Mesenchymal stem cell (in vitro differentiated cells and primary cell): ENCODE results near the gene SORT1.

Experiments
- DNase-seq: peaks from one replicate; pipeline ENCODE4 v3.0.0-alpha.2; 2013
- H2AFZ ChIP-seq: one replicate; pipeline ENCODE4 v1.6.1; 2013; ENCODE audit warnings: low read depth, mild to moderate bottlenecking, control low read depth, inconsistent platforms, low read length, moderate library complexity
- H2AK5ac ChIP-seq: 2 replicates; pipeline ENCODE4 v1.6.1; 2013; ENCODE audit warnings: low read length, moderate library complexity, mild to moderate bottlenecking, inconsistent platforms; ENCODE audit not compliant: severe bottlenecking
- H2BK120ac ChIP-seq: one replicate; pipeline ENCODE4 v1.6.1; 2013; ENCODE audit warnings: low read depth, mild to moderate bottlenecking, inconsistent platforms, low read length, moderate library complexity
- H2BK12ac ChIP-seq, 2 experiments: one replicate each; pipeline ENCODE4 v1.6.1; 2013; ENCODE audit warnings: inconsistent platforms in 2 of 2, low read length in 2 of 2, mild to moderate bottlenecking in 2 of 2, moderate library complexity in 2 of 2, control low read depth in 1 of 2
- H2BK15ac ChIP-seq: one replicate; pipeline ENCODE4 v1.6.1; 2013; ENCODE audit warnings: mild to moderate bottlenecking, low read depth, inconsistent platforms; ENCODE audit not compliant: poor library complexity, severe bottlenecking
- H2BK5ac ChIP-seq: 2 replicates; pipeline ENCODE4 v1.6.1; 2013; ENCODE audit warnings: low read depth, mild to moderate bottlenecking, low read length, control low read depth, inconsistent platforms; ENCODE audit not compliant: poor library complexity, severe bottlenecking
- H3K14ac ChIP-seq, 2 experiments: one replicate each; pipeline ENCODE4 v1.6.1; 2013; ENCODE audit warnings: inconsistent platforms in 2 of 2, low read length in 2 of 2, control low read depth in 1 of 2, mild to moderate bottlenecking in 1 of 2, moderate library complexity in 1 of 2
- H3K18ac ChIP-seq, 2 experiments: one replicate each; pipeline ENCODE4 v1.6.1; 2013; ENCODE audit warnings: inconsistent platforms in 2 of 2, low read length in 2 of 2, control low read depth in 1 of 2, low read depth in 1 of 2, mild to moderate bottlenecking in 1 of 2
- H3K23ac ChIP-seq, 2 experiments: one replicate each; pipeline ENCODE4 v1.6.1; 2013; ENCODE audit warnings: inconsistent platforms in 2 of 2, low read length in 2 of 2, mild to moderate bottlenecking in 2 of 2, moderate library complexity in 2 of 2, control low read depth in 1 of 2
- H3K27ac ChIP-seq: 2 replicates; pipeline ENCODE4 v1.5.1; 2013; ENCODE audit warnings: mild to moderate bottlenecking, moderate library complexity, low read length, control low read depth, inconsistent platforms; ENCODE audit not compliant: poor library complexity, severe bottlenecking
- H3K27me3 ChIP-seq, 2 experiments: 2 replicates each; pipeline versions ENCODE4 v1.6.1 to v1.7.0; 2013; ENCODE audit warnings: low read length in 2 of 2, mild to moderate bottlenecking in 2 of 2, moderate library complexity in 2 of 2, control low read depth in 1 of 2, inconsistent platforms in 1 of 2; ENCODE audit not compliant: control insufficient read depth in 1 of 2, insufficient read depth in 1 of 2
- H3K36me3 ChIP-seq, 2 experiments: 2 replicates each; pipeline versions ENCODE4 v1.6.1 to v1.7.0; 2013; ENCODE audit warnings: low read length in 2 of 2, control low read depth in 1 of 2, inconsistent platforms in 1 of 2, low read depth in 1 of 2, mild to moderate bottlenecking in 1 of 2; ENCODE audit not compliant: insufficient read depth in 2 of 2, control insufficient read depth in 1 of 2
- H3K4ac ChIP-seq, 2 experiments: one replicate each; pipeline ENCODE4 v1.6.1; 2013; ENCODE audit warnings: inconsistent platforms in 2 of 2, low read length in 2 of 2, mild to moderate bottlenecking in 2 of 2, moderate library complexity in 2 of 2, control low read depth in 1 of 2, low read depth in 1 of 2
- H3K4me1 ChIP-seq: 2 replicates; pipeline ENCODE4 v1.6.1; 2013; ENCODE audit warnings: low read depth, low read length, control low read depth; ENCODE audit not compliant: control insufficient read depth, insufficient read depth
- H3K4me2 ChIP-seq: 2 replicates; pipeline ENCODE4 v1.6.1; 2013; ENCODE audit warnings: low read length, mild to moderate bottlenecking, inconsistent platforms; ENCODE audit not compliant: poor library complexity, severe bottlenecking
- H3K4me3 ChIP-seq, 2 experiments: 2 replicates each; pipeline versions ENCODE4 v1.5.1 to v1.7.0; 2013; ENCODE audit warnings: low read length in 2 of 2, mild to moderate bottlenecking in 2 of 2, control low read depth in 1 of 2, low read depth in 1 of 2; ENCODE audit not compliant: insufficient read depth in 1 of 2
- H3K79me1 ChIP-seq: replicated peaks from 2 replicates; pipeline ENCODE4 v1.6.1; 2013; ENCODE audit warnings: mild to moderate bottlenecking, control low read depth, low read length, inconsistent platforms; ENCODE audit not compliant: poor library complexity, severe bottlenecking
- H3K9ac ChIP-seq: 2 replicates; pipeline ENCODE4 v1.7.0; 2013; ENCODE audit warnings: mild to moderate bottlenecking, low read length, moderate library complexity
- H3K9me3 ChIP-seq: 2 replicates; pipeline ENCODE4 v1.7.0; 2013; ENCODE audit warnings: mild to moderate bottlenecking, low read length; ENCODE audit not compliant: control insufficient read depth
- H4K8ac ChIP-seq: one replicate; pipeline ENCODE4 v1.6.1; 2013; ENCODE audit warnings: inconsistent platforms, mild to moderate bottlenecking, low read length, moderate library complexity
- H4K91ac ChIP-seq: one replicate; pipeline ENCODE4 v1.6.1; 2013; ENCODE audit warnings: mild to moderate bottlenecking, low read length, inconsistent platforms
- WGBS: methylation state at CpG from one replicate; pipeline ENCODE4 v1.1.7; 2013; ENCODE audit warnings: mixed read lengths; 5-methylcytosine and 5-hydroxymethylcytosine counted together

SORT1 gene

GRCh38 chr1:109347511-109347910, 50.2 kb downstream of the SORT1 start:
- Histone ChIP-seq H3K4me2 (no peak overlapping the region), H4K8ac (no peak overlapping the region), H2BK12ac (no peak overlapping the region), H3K9me3 (no peaks in the 10 kb centered on the region), H3K23ac (no peak overlapping the region), H2BK120ac (no peak overlapping the region), H2BK15ac (no peak overlapping the region), H3K4me1 (peaks cover 2% of the 10 kb centered on the region), H2AK5ac (no peak overlapping the region), H3K4ac (no peak overlapping the region), H3K4me3 (no peak overlapping the region), H2AFZ (no peak overlapping the region), H3K36me3 (peaks cover 3 to 32% of the 10 kb centered on the region in 2 experiments), H2BK5ac (no peak overlapping the region), H3K9ac (no peak overlapping the region), H3K14ac (no peak overlapping the region), H3K27me3 (no peaks in the 10 kb centered on the region), H3K27ac (no peak overlapping the region), H3K18ac (no peak overlapping the region), H4K91ac (no peak overlapping the region), H3K79me1 (peaks cover 2% of the 10 kb centered on the region)
- 90% methylated on average over 5 of the region's 6 CpGs for WGBS
- no peak for DNase-seq

DNA sequence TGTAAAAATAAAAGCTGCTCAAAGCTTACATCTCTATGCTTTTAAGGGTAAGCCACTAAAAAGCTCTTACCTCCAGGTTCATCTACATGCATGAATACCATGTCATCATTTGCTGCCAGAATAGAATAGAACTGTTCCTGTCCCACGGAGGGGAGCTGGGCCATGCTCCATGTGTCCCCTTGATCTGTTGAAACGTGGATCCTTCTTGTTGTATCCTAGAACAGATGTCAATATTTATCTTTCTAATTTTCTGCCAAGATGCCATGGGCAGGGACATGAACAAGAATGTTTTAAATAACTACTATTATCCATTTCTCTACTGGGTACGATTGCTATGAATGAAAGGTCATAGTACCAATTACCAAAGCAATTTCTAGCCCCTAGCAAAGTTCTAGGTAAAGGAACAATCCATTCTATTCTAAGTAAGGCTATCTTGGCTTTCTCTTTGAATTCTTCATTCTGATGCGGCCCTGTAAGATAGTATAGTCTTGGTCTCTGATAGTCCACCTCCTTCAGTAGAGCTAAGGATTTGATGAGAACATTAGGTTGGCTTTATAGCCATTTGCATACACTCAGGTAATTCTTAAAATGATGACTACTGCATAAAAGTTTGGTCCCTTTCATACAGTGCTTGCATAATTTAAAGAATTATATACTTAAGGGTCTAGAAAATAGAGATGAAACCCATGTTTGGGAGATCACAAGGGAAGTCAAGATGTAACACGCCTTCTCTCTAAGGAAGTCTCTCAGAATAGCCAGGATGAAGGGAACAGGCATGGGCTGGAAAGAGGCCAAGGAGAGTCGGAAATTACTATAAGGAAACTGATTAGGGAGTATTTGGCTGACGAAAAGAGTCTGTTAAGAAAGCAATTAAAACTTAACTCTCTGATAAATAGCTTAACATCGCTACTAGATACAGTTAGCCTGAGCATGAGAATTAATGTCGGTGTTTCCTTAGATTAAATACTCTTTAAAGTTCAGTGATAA, 55.5 kb downstream of the SORT1 start:
- Histone ChIP-seq H2BK15ac (no peak overlapping the region), H2BK5ac (no peak overlapping the region), H3K14ac (no peak overlapping the region), H3K18ac (no peak overlapping the region), H3K9ac (no peak overlapping the region), H4K8ac (no peak overlapping the region), H4K91ac (no peak overlapping the region), H3K4me2 (no peak overlapping the region), H3K79me1 (peaks cover 2% of the 10 kb centered on the region), H3K36me3 (peaks cover 18 to 23% of the 10 kb centered on the region in 2 experiments), H3K4me3 (no peak overlapping the region), H2BK120ac (no peak overlapping the region), H3K4me1 (no peaks in the 10 kb centered on the region), H3K23ac (no peak overlapping the region), H2AFZ (no peak overlapping the region), H3K4ac (no peak overlapping the region), H3K9me3 (no peaks in the 10 kb centered on the region), H2AK5ac (no peak overlapping the region), H3K27ac (no peak overlapping the region), H2BK12ac (no peak overlapping the region), H3K27me3 (no peaks in the 10 kb centered on the region)
- 95% methylated on average over 6 of the region's 9 CpGs for WGBS
- no peak for DNase-seq

DNA sequence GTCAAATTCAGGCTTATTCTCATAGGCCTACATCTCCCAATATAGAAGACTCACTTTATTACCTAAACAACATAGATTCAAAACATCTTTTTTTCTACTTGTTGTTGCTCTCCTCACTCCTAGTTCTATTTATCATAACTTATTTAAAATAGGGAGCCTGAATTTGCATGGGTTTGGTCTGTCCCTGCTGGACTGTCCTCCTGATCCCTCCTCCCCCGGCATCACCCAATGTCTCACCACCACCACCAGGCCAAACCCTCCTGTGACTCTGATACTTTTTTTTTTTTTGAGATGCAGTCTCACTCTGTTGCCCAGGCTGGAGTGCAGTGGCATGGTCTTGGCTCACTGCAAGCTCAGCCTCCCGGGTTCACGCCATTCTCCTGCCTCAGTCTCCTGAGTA, 59.1 kb downstream of the SORT1 start:
- Histone ChIP-seq H3K4ac (no peak overlapping the region), H3K4me3 (no peak overlapping the region), H3K27me3 (no peaks in the 10 kb centered on the region), H3K4me2 (no peak overlapping the region), H3K9ac (no peak overlapping the region), H3K27ac (no peak overlapping the region), H2BK12ac (no peak overlapping the region), H3K79me1 (no peaks in the 10 kb centered on the region), H3K9me3 (no peaks in the 10 kb centered on the region), H3K18ac (no peak overlapping the region), H2BK5ac (no peak overlapping the region), H2AFZ (no peak overlapping the region), H2AK5ac (no peak overlapping the region), H2BK15ac (no peak overlapping the region), H3K36me3 (peaks cover 24 to 33% of the 10 kb centered on the region in 2 experiments), H3K14ac (no peak overlapping the region), H2BK120ac (no peak overlapping the region), H3K4me1 (no peaks in the 10 kb centered on the region), H4K91ac (no peak overlapping the region), H4K8ac (no peak overlapping the region), H3K23ac (no peak overlapping the region)
- 100% methylated on average over 3 of the region's 3 CpGs for WGBS
- DNase-seq, result no peak

DNA sequence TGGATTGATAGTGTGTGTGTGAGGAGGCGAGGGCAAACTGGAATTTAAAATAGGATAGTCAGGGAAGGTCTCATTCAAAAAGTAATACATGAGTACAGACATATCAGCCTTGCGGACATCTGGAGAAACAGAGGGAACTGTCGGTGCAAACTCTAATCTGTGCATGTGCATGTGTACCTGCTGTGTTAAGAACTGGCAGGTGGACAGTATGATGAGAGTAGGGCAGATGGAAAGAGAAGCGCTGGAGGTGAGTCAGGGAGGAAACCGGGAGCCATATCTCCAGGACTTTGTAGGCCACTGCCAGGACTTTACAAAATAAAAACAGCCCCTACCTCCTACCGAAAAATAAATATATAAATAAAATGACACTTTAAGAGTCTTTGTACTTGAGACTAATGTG, 59.6 kb downstream of the SORT1 start:
- no peak for DNase-seq
- Histone ChIP-seq H3K23ac (no peak overlapping the region), H3K36me3 (peaks cover 23 to 33% of the 10 kb centered on the region in 2 experiments), H3K18ac (no peak overlapping the region), H3K14ac (no peak overlapping the region), H2AK5ac (no peak overlapping the region), H4K91ac (no peak overlapping the region), H3K79me1 (no peaks in the 10 kb centered on the region), H3K4me2 (no peak overlapping the region), H2BK15ac (no peak overlapping the region), H3K4ac (no peak overlapping the region), H3K4me3 (no peak overlapping the region), H3K27ac (no peak overlapping the region), H3K9ac (no peak overlapping the region), H4K8ac (no peak overlapping the region), H3K27me3 (no peaks in the 10 kb centered on the region), H2BK12ac (no peak overlapping the region), H2BK5ac (no peak overlapping the region), H2AFZ (no peak overlapping the region), H3K9me3 (no peaks in the 10 kb centered on the region), H3K4me1 (no peaks in the 10 kb centered on the region), H2BK120ac (no peak overlapping the region)
- WGBS, result 96% methylated on average over 4 of the region's 6 CpGs
